GM12878 (cell line): ENCODE results near the gene ATG5. TPM values are rescaled to one million over a fixed set of nuclear protein-coding genes. Genes with fewer than 3 reads are reported as not detected.

Experiments used
- ATAC-seq: fragments of 200-7000 bp; cut with Tn5 transposase; 3 replicates; pipeline ENCODE4 v1.9.1; 2020; ENCODE audit warnings: mild to moderate bottlenecking, moderate library complexity
- BruUV-seq: library from RNA; stranded (reverse); fragments of 400-500 nt; replicated peaks from 2 replicates; lab custom pipeline; 2021; lab: Mats Ljungman, UMichigan
- CTCF ChIA-PET: fragments of 300-600 bp; sonication (Branson Sonifier 250); formaldehyde crosslinking; extraction: SDS; loops from one replicate; lab custom pipeline; 2021; ENCODE audit warnings: inconsistent platforms; lab: Yijun Ruan, JAX
- POLR2A ChIA-PET: fragments of 350-600 bp; formaldehyde crosslinking; extraction: SDS; loops from one replicate; lab custom pipeline; 2021; ENCODE audit warnings: inconsistent platforms; lab: Charles Lee
- RAD21 ChIA-PET: fragments of 300-600 bp; sonication (Branson Sonifier 250); formaldehyde crosslinking; loops from one replicate; lab custom pipeline; 2023; ENCODE audit warnings: antibody characterized with exemption; ENCODE audit not compliant: unreplicated experiment; lab: Charles Lee
- SMC1A ChIA-PET: fragments of 300-600 bp; sonication (Branson Sonifier 250); formaldehyde crosslinking; loops from one replicate; lab custom pipeline; 2023; ENCODE audit not compliant: unreplicated experiment, uncharacterized antibody; lab: Charles Lee
- DNase-seq: peaks from one replicate; pipeline ENCODE4 v3.0.0-alpha.2; 2011; ENCODE audit warnings: low read depth, low spot score
- FAIRE-seq: peaks from 3 replicates; lab custom pipeline; 2011; peaks lifted over from hg19 to GRCh38; lab: Jason Lieb, UNC
- H2AFZ ChIP-seq: 2 replicates; pipeline ENCODE4 v1.6.0; 2011; ENCODE audit warnings: low read depth, low read length, control low read depth; ENCODE audit not compliant: control insufficient read depth
- H3K27ac ChIP-seq: 2 replicates; pipeline ENCODE4 v1.5.1; 2011; ENCODE audit warnings: control low read depth; ENCODE audit not compliant: control insufficient read depth, insufficient read depth
- H3K27me3 ChIP-seq, 2 experiments: replicated peaks in 1 of 2; 2 replicates each; pipeline versions ENCODE4 v1.6.0 to v1.6.1; 2011; ENCODE audit warnings: low read length in 1 of 2; ENCODE audit not compliant: control insufficient read depth in 2 of 2, insufficient read depth in 2 of 2
- H3K36me3 ChIP-seq, 2 experiments: 2 replicates each; pipeline ENCODE4 v1.5.1; 2011; ENCODE audit warnings: low read length in 1 of 2; ENCODE audit not compliant: control insufficient read depth in 2 of 2, insufficient read depth in 2 of 2
- H3K4me1 ChIP-seq: 2 replicates; pipeline ENCODE4 v1.6.1; 2011; ENCODE audit warnings: mild to moderate bottlenecking, low read length, moderate library complexity, mixed read lengths; ENCODE audit not compliant: control insufficient read depth, insufficient read depth
- H3K4me2 ChIP-seq: 2 replicates; pipeline ENCODE4 v1.6.0; 2011; ENCODE audit warnings: control low read depth; ENCODE audit not compliant: control insufficient read depth, insufficient read depth
- H3K4me3 ChIP-seq: fragments of 200-600 bp; sonication (generic); 2 replicates; pipeline ENCODE4 v1.5.1; 2016
- H3K79me2 ChIP-seq: 2 replicates; pipeline ENCODE4 v1.6.0; 2011; ENCODE audit warnings: low read length; ENCODE audit not compliant: control insufficient read depth, insufficient read depth
- H3K9ac ChIP-seq: 2 replicates; pipeline ENCODE4 v1.8.0; 2011; ENCODE audit warnings: low read length, control low read depth, mixed read lengths; ENCODE audit not compliant: control insufficient read depth, insufficient read depth
- H3K9me3 ChIP-seq: replicated peaks from 3 replicates; pipeline ENCODE4 v1.5.1; 2011; ENCODE audit warnings: mild to moderate bottlenecking, low read length; ENCODE audit not compliant: control insufficient read depth, insufficient read depth
- H4K20me1 ChIP-seq: 2 replicates; pipeline ENCODE4 v1.6.0; 2011; ENCODE audit not compliant: control insufficient read depth, insufficient read depth
- BRCA1 ChIP-seq: IDR thresholded peaks from 2 replicates; pipeline ENCODE4 v1.6.1; 2011; ENCODE audit warnings: low read depth, low read length, improper control_type of control experiment
- HSF1 ChIP-seq: fragments of 150-350 bp; IDR thresholded peaks from 2 replicates; pipeline ENCODE4 v1.6.1; 2014; ENCODE audit warnings: mild to moderate bottlenecking, low read depth, low read length
- IKZF1 ChIP-seq: fragments of 450-650 bp; conservative IDR thresholded peaks from 2 replicates; pipeline ENCODE4 v1.6.1; 2017; ENCODE audit warnings: antibody characterized with exemption, mild to moderate bottlenecking
- MLLT1 ChIP-seq: fragments of 450-650 bp; IDR thresholded peaks from 2 replicates; pipeline ENCODE4 v1.6.1; 2016; ENCODE audit warnings: mild to moderate bottlenecking
- MTA3 ChIP-seq: IDR thresholded peaks from 2 replicates; pipeline ENCODE4 v1.6.1; 2012; ENCODE audit warnings: low read length, inconsistent platforms, borderline replicate concordance
- RELB ChIP-seq: fragments of 450-650 bp; IDR thresholded peaks from 2 replicates; pipeline ENCODE4 v1.6.1; 2017; ENCODE audit warnings: low read depth, mild to moderate bottlenecking, moderate library complexity
- SP1 ChIP-seq: IDR thresholded peaks from one replicate; pipeline ENCODE4 v1.6.1; 2011; ENCODE audit warnings: low read depth, low read length
- TAF1 ChIP-seq: IDR thresholded peaks from 2 replicates; pipeline ENCODE4 v1.6.1; 2011; ENCODE audit warnings: mild to moderate bottlenecking, low read depth, low read length, borderline replicate concordance
- WRNIP1 ChIP-seq: IDR thresholded peaks from 2 replicates; pipeline ENCODE4 v1.6.1; 2011; ENCODE audit warnings: low read depth, low read length, improper control_type of control experiment, borderline replicate concordance
- ZBED1 ChIP-seq: IDR thresholded peaks from 2 replicates; pipeline ENCODE4 v1.6.1; 2016; ENCODE audit warnings: borderline replicate concordance
- WGBS: methylation state at CpG from one replicate; pipeline ENCODE4 v1.1.6; 2016; ENCODE audit warnings: low lambda C conversion rate; ENCODE audit not compliant: insufficient replicate concordance, insufficient coverage; ENCODE audit errors: missing lambda C conversion rate; 5-methylcytosine and 5-hydroxymethylcytosine counted together
- in situ Hi-C: fragments of 300-500 bp; cut with MboI; formaldehyde crosslinking; loops from 9 replicates; pipeline ENCODE4 v1.14.3; 2018; ENCODE audit warnings: mixed read lengths
- intact Hi-C: fragments of 100-400 bp; cut with micrococcal nuclease; formaldehyde crosslinking; loops from one replicate; pipeline ENCODE4 v1.14.2; 2022; ENCODE audit not compliant: unreplicated experiment
- polyA plus RNA-seq, 11 experiments: library from polyadenylated mRNA; depleted of rRNA in 4 of 11; unstranded in 6 of 11; stranded (reverse) in 5 of 11; fragments of >200 nt; fragmentation: Nextera tagmentation in 4 of 11; fragmentation: Illumina TruSeq in 1 of 11; extraction: Ambion mirVana in 4 of 11; extraction: Trizol in 1 of 11; gene quantifications; 1 replicate in 1 of 11; 2 replicates in 10 of 11; pipeline versions ENCODE4 v1.2.1 to v1.2.3, GENCODE V29; 2011 to 2016; ENCODE audit warnings: inconsistent platforms in 2 of 11, missing spikeins in 2 of 11, low read depth in 1 of 11
- total RNA-seq, 4 experiments: library from RNA; depleted of rRNA in 3 of 4; stranded (reverse); fragments of >200 nt in 3 of 4; fragmentation: Illumina TruSeq in 1 of 4; extraction: Trizol in 1 of 4; gene quantifications; 2 replicates each; pipeline versions ENCODE4 v1.2.1 to v1.2.3, GENCODE V29; 2013 to 2021

Gene ATG5
- total and polyA plus RNA-seq, 10 of the 15 experiments (the other 5 are each of a cell fraction or from before 2014, with no cell fraction given) = 12.9 to 51.8 (median 23.9) TPM

DNA sequence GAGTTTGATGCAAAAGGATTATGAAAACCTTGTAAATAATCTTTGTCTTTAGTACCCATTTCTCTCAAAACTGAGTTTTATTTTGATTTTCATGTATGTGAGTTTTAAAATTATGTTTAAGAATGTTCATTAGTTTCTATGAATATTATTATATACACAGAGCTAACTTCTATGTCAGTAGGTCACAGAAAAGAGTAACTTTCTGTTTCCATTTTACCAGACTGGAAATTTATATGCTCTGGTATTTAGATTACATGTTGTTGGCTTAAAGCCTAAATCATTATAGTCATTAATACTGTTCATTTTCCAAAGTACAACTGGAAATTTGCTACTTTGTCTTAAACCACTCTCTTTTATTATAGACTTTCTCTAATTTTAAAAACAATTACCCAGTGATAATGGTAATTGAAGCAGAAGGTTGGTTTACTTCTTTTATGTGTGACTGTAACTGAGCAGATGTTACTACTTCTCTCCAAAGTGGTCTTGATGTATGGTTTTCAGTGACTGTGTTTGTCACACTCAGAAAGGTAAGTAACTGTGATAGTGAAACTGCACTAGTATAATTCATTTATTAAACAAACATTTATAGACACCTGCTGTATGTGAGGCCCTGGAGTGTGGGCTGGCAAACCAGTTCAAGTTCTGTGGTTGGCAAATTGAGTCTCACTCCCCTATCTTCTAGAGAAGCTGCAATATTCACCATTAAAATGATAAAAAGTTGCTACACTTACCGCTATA, 48.1 kb upstream of the ATG5 start (continued):
- TF ChIP-seq SP1 = no peak

DNA sequence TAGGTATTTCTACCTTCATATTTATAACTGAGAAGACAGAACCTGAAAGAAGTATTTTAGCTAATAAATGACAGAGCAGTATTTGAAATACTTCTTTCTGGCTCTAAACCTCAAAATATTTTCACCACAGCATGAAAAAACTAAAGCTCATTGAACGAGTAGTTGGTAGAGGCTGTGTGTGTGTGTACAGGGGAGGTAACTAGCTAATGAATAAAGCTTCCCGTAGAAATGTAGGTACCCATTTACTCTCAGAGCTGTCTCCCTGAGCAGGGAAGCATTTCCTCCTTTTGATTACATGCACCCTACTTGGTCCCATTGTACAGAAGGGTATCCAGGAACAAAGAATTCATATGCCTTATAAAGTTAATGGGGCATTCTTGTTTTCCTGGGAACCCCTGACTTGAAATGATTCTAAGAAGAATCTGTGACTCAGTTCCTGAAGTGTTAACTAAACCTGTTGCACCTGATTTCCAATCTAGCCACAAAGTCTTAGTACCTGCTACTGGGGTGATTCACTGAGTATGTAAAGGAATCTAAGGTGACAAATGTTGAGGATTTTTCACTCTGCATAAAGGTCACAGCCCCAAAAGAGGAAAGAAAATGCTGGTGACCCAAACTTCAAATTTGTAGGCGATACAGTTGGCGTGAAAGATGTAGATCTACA, 47.4 kb upstream of the ATG5 start:
- Histone ChIP-seq H3K27me3 (peaks cover 0 to 4% of the 10 kb centered on the region in 2 experiments; a peak in 1 of 4 replicates), H3K36me3 (no peaks in the 10 kb centered on the region), H4K20me1 (no peaks in the 10 kb centered on the region), H3K27ac (no peak overlapping the region), H3K9ac (no peak overlapping the region), H3K4me2 (no peak overlapping the region), H3K79me2 (no peaks in the 10 kb centered on the region), H2AFZ (no peak overlapping the region), H3K9me3 (no peaks in the 10 kb centered on the region), H3K4me1 (no peaks in the 10 kb centered on the region), H3K4me3 (no peak overlapping the region)
- SMC1A ChIA-PET = no interaction called here
- BruUV-seq = no TSS peak
- CTCF ChIA-PET = no interaction called here
- ATAC-seq = no peak
- no peak for DNase-seq
- TF ChIP-seq ZBED1 (no peak), IKZF1 (no peak), BRCA1 (no peak), TAF1 (no peak), WRNIP1 (no peak), MLLT1 (no peak), HSF1 (no peak), MTA3 (no peak), RELB (no peak)
- POLR2A ChIA-PET = no interaction called here
- RAD21 ChIA-PET = no interaction called here
- in situ Hi-C loops (no loop called here), intact Hi-C loops (no loop called here)
- no peak for FAIRE-seq
- WGBS = 30% methylated on average over 4 of the region's 4 CpGs
